ENCODE data around the gene ZNF844. TPM values are rescaled to one million over a fixed set of nuclear protein-coding genes. Genes with fewer than 3 reads are reported as not detected.
A peak's percentile ranks its signal among the peaks of the same experiment; 100 is the strongest.

ZNF844 gene
- total RNA-seq = 10 to 100 TPM in 1 of 2 donors, 1 to 10 TPM in 1; 8.3 to 12.4 TPM

DNA sequence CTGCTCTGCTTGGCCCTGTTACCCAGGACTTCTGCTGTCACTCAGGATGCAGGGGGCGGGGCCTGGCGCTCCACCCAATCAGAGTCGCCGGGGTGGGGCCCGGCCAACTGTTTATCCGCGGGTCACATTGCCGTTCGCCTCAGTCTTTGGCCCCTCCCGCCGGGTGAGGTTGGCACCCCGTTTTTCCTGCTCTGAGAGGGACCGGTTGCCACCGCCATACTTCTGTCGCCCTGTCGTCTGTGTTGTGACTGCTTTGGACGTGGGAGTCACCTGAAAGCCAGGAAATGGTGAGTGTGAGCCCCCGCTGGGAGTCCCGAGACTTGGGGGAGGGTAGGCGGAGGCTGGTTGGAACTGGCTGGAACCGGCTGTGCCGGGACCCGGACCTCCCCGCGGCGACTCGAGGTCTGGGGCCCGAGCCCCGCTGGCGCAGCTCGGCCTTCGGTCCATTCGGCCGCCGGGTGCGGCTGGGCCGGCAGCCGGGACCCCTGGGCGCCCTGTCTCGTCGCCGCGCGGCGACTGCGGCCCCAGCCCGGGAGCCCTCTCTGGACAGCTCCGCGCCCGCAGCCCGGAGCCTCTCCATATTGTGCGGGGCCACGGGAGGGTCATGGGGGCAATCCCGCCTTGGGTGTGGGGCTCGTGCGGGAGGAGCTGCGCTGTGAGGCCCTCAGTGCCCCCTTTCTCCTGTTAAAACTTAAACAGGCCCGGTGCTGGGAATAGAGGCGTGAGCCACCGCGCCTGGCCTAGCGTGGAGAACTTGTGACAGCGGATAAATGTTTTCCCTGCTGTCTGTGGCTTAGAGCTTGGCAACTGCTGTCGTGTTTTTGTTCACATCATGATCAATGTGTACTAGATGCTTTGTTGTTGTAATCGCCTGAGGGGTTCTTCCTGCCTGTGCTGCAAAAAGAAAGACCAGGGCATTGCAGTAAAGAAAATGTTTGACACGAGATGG is at the start of gene ZNF844:
Gene ZNF844, plus strand, starts transcription at position 142 of the 949 bp plus-strand sequence. Its CDS starts 143 bp downstream, at position 285.
- intact Hi-C loops (cut with DNase I) = no loop called here
- peak within 1 kb of the TSS; percentile 82 to 89 for H3K9ac ChIP-seq (ENCODE audit: low read depth in 2 of 2, low read length in 2 of 2)
- TF ChIP-seq CTCF (IDR thresholded peaks at IDR 0.05) = no peak

DNA sequence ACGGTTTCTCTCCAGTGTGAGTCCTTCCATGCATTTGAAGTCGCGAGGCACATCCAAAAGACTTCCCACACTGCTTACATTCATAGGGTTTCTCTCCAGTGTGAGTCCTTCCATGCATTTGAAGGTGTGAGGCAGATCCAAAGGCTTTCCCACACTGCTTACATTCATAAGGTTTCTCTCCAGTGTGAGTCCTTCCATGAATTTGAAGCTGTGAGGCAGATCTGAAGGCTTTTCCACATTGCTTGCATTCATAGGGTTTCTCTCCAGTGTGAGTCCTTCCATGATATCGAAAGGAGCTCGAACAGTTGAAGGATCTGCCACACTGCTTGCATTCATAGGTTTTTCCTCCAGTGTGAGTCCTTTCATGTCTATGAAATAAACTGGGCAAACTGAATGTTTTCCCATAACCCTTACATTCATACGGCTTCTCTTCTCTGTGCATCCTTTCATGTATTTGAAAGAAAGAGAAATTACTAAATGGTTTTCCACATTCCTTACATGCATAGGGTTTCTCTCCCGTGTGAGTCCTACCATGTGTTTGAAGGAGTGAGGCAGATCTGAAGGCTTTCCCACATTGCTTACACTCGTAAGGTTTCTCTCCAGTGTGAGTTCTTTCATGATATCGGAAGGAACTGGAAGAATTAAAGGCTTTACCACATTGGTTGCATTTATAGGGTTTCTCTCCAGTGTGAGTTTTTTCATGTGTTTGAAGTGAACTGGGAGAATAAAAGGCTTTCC is 49.3 kb upstream of the ZNF844 start:
- H3K9me3 ChIP-seq = peaks cover 22% of the 10 kb centered on the region
- H3K36me3 ChIP-seq = peaks cover 12% of the 10 kb centered on the region
- H3K27ac ChIP-seq = no peak overlapping the region
- no peak overlapping the region for H3K4me3 ChIP-seq
- intact Hi-C loops (cut with DNase I) = no loop called here
- TF ChIP-seq CTCF (IDR thresholded peaks at IDR 0.05) = no peak
- no peak overlapping the region for H3K9ac ChIP-seq (ENCODE audit: low read depth in 2 of 2, low read length in 2 of 2)
- DNase-seq = no peak
- H3K27me3 ChIP-seq = no peaks in the 10 kb centered on the region
- H3K4me1 ChIP-seq = no peaks in the 10 kb centered on the region

More for the DNA sequence above, at the start of gene ZNF844:
- Histone ChIP-seq H3K27ac (peak within 1 kb of the TSS; percentile 86), H3K36me3 (no peaks in the 10 kb centered on the region), H3K9me3 (no peaks in the 10 kb centered on the region), H3K27me3 (no peaks in the 10 kb centered on the region), H3K4me1 (peaks cover 4% of the 10 kb centered on the region), H3K4me3 (peak within 1 kb of the TSS; percentile 84)
- DNase-seq = peak; percentile 100

GRCh38 chr19:12015753-12016116 is 48.8 kb upstream of the ZNF844 start:
- H3K9ac ChIP-seq (ENCODE audit: low read depth in 2 of 2, low read length in 2 of 2) = no peak overlapping the region
- intact Hi-C loops (cut with DNase I) = no loop called here
- H3K27me3 ChIP-seq = no peaks in the 10 kb centered on the region
- no peak for DNase-seq
- no peak overlapping the region for H3K27ac ChIP-seq
- no peak for TF ChIP-seq CTCF (IDR thresholded peaks at IDR 0.05)
- H3K4me3 ChIP-seq = no peak overlapping the region
- no peaks in the 10 kb centered on the region for H3K4me1 ChIP-seq
- peaks cover 22% of the 10 kb centered on the region for H3K9me3 ChIP-seq
- H3K36me3 ChIP-seq = peaks cover 12% of the 10 kb centered on the region

GRCh38 chr19:12034198-12034597 is 30.3 kb upstream of the ZNF844 start:
- no peak for DNase-seq
- H3K27ac ChIP-seq = no peak overlapping the region

More at GRCh38 chr19:12034198-12034597, 30.3 kb upstream of the ZNF844 start:
- intact Hi-C loops (cut with DNase I) = no loop called here
- no peak for TF ChIP-seq CTCF (IDR thresholded peaks at IDR 0.05)
- no peaks in the 10 kb centered on the region for H3K36me3 ChIP-seq
- H3K9me3 ChIP-seq = no peaks in the 10 kb centered on the region
- no peak overlapping the region for H3K4me3 ChIP-seq
- no peak overlapping the region for H3K9ac ChIP-seq (ENCODE audit: low read depth in 2 of 2, low read length in 2 of 2)
- H3K27me3 ChIP-seq = no peaks in the 10 kb centered on the region
- H3K4me1 ChIP-seq = no peaks in the 10 kb centered on the region
